Immature natural killer cell (primary cell): ENCODE data around the gene ZNF214. TPM values are rescaled to one million over a fixed set of nuclear protein-coding genes. Genes with fewer than 3 reads are reported as not detected.
"Not testable (repeated sequence)": the region's sequence is repeated elsewhere in the genome, so short reads cannot be mapped to it uniquely, and the experiment has no call there.

ENCODE experiments used
- DNase-seq, 3 donors: peaks; one replicate each; pipeline ENCODE4 v3.0.0; 2022; ENCODE audit warnings: mixed read lengths in 1 of 3
- H3K27ac Mint-ChIP-seq, 6 donors: one replicate each; pipeline ENCODE4 v1.8.0; 2020; ENCODE audit warnings: mixed read lengths in 6 of 6, mild to moderate bottlenecking in 5 of 6, inconsistent platforms in 4 of 6, moderate library complexity in 3 of 6
- H3K27me3 Mint-ChIP-seq, 3 donors: one replicate each; pipeline ENCODE4 v1.8.0; 2020 to 2021; ENCODE audit warnings: low read depth in 3 of 3, mild to moderate bottlenecking in 3 of 3, mixed read lengths in 3 of 3, moderate library complexity in 3 of 3, inconsistent platforms in 1 of 3
- H3K36me3 Mint-ChIP-seq, 3 donors: one replicate each; pipeline ENCODE4 v1.8.0; 2020; ENCODE audit warnings: mixed read lengths in 3 of 3, inconsistent platforms in 2 of 3, mild to moderate bottlenecking in 2 of 3
- H3K4me1 Mint-ChIP-seq, 2 donors: one replicate each; pipeline ENCODE4 v1.8.0; 2020; ENCODE audit warnings: inconsistent platforms in 2 of 2, mild to moderate bottlenecking in 2 of 2, mixed read lengths in 2 of 2, moderate library complexity in 1 of 2
- H3K4me3 Mint-ChIP-seq, 5 donors: one replicate each; pipeline ENCODE4 v1.8.0; 2020; ENCODE audit warnings: mild to moderate bottlenecking in 5 of 5, mixed read lengths in 5 of 5, inconsistent platforms in 3 of 5, moderate library complexity in 3 of 5
- H3K9me3 Mint-ChIP-seq, 6 donors: one replicate each; pipeline ENCODE4 v1.8.0; 2020; ENCODE audit warnings: mild to moderate bottlenecking in 6 of 6, mixed read lengths in 6 of 6, inconsistent platforms in 4 of 6, moderate library complexity in 3 of 6
- polyA plus RNA-seq, 3 donors: library from polyadenylated mRNA; unstranded; fragments of 300-500 nt; fragmentation: Illumina TruSeq; gene quantifications; one replicate each; pipeline ENCODE4 v1.2.3, GENCODE V29; 2021

Gene ZNF214
- polyA plus RNA-seq, 3 donors from 2014 or later = not detected

DNA sequence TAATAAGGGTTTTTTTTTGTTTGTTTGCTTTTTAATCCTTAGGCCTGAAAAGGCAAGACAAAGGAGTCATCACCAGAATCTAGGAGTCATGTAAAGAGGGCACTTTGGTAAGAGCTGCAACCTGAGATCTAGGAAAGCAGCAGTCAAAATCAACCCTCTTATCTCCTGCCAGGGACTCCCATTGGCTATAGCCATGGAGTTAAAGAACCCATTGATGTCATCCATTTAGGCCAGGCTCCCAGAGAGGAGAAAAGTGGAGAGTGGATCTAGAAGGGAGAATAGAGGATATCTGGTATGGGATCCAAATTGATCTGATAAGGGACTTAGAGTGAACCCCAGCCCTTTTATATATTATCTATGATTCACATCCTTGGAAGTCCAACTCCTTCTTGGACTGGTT is 58.0 kb downstream of the ZNF214 start:
- no peaks in the 10 kb centered on the region for H3K9me3 Mint-ChIP-seq
- no peaks in the 10 kb centered on the region for H3K36me3 Mint-ChIP-seq
- no peak for DNase-seq
- peaks cover 0 to 5% (median 2%) of the 10 kb centered on the region in 3 donors for H3K27me3 Mint-ChIP-seq
- H3K27ac Mint-ChIP-seq = no peak overlapping the region
- H3K4me1 Mint-ChIP-seq = no peaks in the 10 kb centered on the region
- no peak overlapping the region for H3K4me3 Mint-ChIP-seq

GRCh38 chr11:6954248-6954647 is 65.9 kb downstream of the ZNF214 start:
- H3K27ac Mint-ChIP-seq, H3K4me1 Mint-ChIP-seq, H3K4me3 Mint-ChIP-seq: not testable (repeated sequence)

More at GRCh38 chr11:6954248-6954647, 65.9 kb downstream of the ZNF214 start:
- H3K27me3 Mint-ChIP-seq, H3K36me3 Mint-ChIP-seq, DNase-seq, H3K9me3 Mint-ChIP-seq: not testable (repeated sequence)

Other genes with a start within 250 kb of the ZNF214 start
- gene OR2AG2, start 248.4 kb downstream of the ZNF214 start, polyA plus RNA-seq = not detected
- not detected for gene OR2AG1, start 237.3 kb downstream of the ZNF214 start, polyA plus RNA-seq
- gene OR6A2, start 220.7 kb downstream of the ZNF214 start, polyA plus RNA-seq = not detected
- gene OR10A5, start 174.7 kb downstream of the ZNF214 start, polyA plus RNA-seq = not detected
- gene OR10A2, start 157.3 kb downstream of the ZNF214 start, polyA plus RNA-seq = not detected
- gene OR10A4, start 143.7 kb downstream of the ZNF214 start, polyA plus RNA-seq = not detected
- gene OR2D2, start 127.8 kb downstream of the ZNF214 start, polyA plus RNA-seq = not detected
- gene OR2D3, start 99.3 kb downstream of the ZNF214 start, polyA plus RNA-seq = not detected
- not detected for gene ZNF215, start 93.9 kb downstream of the ZNF214 start, polyA plus RNA-seq
- not detected for gene NLRP14, start 133 bp upstream of the ZNF214 start, polyA plus RNA-seq
- gene RBMXL2, start 68.7 kb upstream of the ZNF214 start, polyA plus RNA-seq = not detected
- gene SYT9, start 231.6 kb upstream of the ZNF214 start, polyA plus RNA-seq = not detected